ENCODE data around the gene IL3RA.
"Not testable (repeated sequence)": the region's sequence is repeated elsewhere in the genome, so short reads cannot be mapped to it uniquely, and the experiment has no call there.

- TF ChIP-seq CTCF (IDR thresholded peaks at IDR 0.05); FOXM1 (IDR thresholded peaks at IDR 0.05; ENCODE audit: low read depth); EZH2phosphoT487 (IDR thresholded peaks at IDR 0.05; ENCODE audit: borderline replicate concordance, low read depth); TAF1 (IDR thresholded peaks at IDR 0.05; ENCODE audit: borderline replicate concordance, low read depth, low read length): not testable (repeated sequence)
These were observed 67.3 kb downstream of the IL3RA start for GRCh38 chrX:1403867-1404266.

Data from SK-N-SH (cell line).